HG03159 (cell line): Measurements from ENCODE around the gene TLCD3B.

Experiments
- ATAC-seq: cut with Tn5 transposase; IDR thresholded peaks from one replicate; pipeline ENCODE4 v1.9.1; 2021; ENCODE audit warnings: mild to moderate bottlenecking, moderate library complexity; ENCODE audit not compliant: unreplicated experiment

The TLCD3B gene

GRCh38 chr16:30030841-30031413 lies at the start of gene TLCD3B:
TSS of gene TLCD3B (minus strand) at chr16:30031271. CDS start at chr16:30030527, 744 bp downstream.
- ATAC-seq, result no peak

DNA sequence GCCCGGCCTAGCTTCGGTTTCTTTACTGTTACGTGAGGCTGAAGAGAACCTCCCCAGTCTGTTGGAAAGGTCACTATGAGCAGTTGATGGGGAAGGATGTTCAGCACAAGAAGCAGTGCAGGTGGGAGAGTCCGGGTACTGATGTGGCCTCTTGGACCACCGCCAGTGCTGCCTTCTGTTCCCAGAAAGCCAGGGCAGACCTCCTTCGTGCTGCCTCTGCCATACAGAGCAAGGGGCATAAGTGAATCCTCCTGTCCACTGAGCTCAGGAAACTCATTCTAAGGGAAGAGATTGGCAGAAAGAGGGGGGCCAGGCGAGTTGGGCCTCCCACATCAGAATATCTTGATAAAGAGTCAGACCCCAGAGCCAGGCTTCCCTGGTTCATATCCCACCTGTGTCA lies 48.4 kb upstream of the TLCD3B start:
- no peak for ATAC-seq

DNA sequence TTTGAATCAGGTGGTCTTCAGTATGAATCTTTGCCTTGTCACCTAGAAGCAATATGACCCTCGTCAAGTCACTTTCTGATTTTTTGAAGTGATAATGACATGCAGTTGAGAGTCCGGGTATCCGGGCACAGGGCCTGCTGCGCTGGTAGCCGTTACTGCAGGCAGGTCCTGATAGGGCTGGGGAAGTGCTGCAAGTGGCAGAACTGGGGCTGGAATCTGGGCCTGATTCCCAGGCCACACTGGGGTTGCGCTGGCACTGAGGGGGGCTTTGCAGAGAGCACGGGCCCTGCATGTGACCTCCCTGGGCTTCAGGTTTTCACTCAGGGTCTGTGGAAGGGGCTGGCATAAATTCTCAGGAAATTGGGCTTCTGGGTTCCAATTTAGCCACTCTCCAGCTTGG lies 47.7 kb upstream of the TLCD3B start:
- ATAC-seq, result no peak

- no peak for ATAC-seq
These were observed 46.6 kb upstream of the TLCD3B start for GRCh38 chr16:30077656-30078055.

DNA sequence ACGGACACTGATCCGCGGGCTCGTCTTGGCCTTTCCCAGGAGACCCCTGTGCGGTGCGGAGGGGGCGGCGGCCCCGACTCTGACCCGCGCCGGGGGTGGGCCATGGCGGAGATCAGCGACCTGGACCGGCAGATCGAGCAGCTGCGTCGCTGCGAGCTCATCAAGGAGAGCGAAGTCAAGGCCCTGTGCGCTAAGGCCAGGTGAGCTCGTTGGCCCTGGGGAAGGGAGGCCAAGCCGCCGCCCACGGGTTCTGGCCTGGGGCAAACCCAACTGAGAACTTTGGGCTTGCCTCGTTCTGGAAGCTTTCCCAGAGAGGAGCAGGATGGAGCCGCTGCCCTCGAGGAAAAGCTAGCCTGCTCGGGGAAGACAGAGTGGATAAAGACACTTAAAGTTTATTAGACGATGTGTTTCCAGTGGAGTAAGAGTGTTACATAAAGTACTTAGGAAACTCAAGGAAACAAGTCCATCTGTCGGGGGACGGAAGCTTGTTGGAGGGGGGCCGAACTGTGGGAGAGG lies 45.3 kb upstream of the TLCD3B start:
- ATAC-seq, result peak; percentile 32

- ATAC-seq, result peak; percentile 66
These were observed 44.6 kb upstream of the TLCD3B start, which contains the start of gene PPP4C for GRCh38 chr16:30075503-30076275. TSS of gene PPP4C (plus strand) at chr16:30075994. CDS start at chr16:30076378, 384 bp downstream.

- ATAC-seq, result no peak
These were observed 39.4 kb upstream of the TLCD3B start for GRCh38 chr16:30070490-30070889.

GRCh38 chr16:30069611-30070462 lies 38.8 kb upstream of the TLCD3B start:
- ATAC-seq, result no peak

GRCh38 chr16:30068750-30069610 lies 37.9 kb upstream of the TLCD3B start:
- no peak for ATAC-seq

GRCh38 chr16:30068333-30068732 lies 37.3 kb upstream of the TLCD3B start:
- no peak for ATAC-seq

DNA sequence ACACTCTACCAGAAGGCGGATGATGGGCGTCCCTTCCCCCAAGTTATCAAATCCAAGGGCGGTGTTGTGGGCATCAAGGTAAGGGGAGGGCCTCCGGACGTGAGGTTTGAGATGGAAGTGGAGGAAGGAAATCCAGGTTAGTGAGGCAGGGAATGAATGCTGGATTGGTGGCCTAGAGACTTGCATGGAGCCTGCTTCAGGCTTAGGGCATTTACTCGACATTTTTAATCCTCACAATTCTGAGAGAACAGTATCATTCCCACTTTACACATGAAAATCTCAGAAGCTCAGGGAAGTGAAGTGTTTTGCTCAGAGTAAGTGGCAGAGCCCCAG lies 36.5 kb upstream of the TLCD3B start:
- ATAC-seq, result no peak

- no peak for ATAC-seq
These were observed 35.9 kb upstream of the TLCD3B start for GRCh38 chr16:30066761-30067583.

DNA sequence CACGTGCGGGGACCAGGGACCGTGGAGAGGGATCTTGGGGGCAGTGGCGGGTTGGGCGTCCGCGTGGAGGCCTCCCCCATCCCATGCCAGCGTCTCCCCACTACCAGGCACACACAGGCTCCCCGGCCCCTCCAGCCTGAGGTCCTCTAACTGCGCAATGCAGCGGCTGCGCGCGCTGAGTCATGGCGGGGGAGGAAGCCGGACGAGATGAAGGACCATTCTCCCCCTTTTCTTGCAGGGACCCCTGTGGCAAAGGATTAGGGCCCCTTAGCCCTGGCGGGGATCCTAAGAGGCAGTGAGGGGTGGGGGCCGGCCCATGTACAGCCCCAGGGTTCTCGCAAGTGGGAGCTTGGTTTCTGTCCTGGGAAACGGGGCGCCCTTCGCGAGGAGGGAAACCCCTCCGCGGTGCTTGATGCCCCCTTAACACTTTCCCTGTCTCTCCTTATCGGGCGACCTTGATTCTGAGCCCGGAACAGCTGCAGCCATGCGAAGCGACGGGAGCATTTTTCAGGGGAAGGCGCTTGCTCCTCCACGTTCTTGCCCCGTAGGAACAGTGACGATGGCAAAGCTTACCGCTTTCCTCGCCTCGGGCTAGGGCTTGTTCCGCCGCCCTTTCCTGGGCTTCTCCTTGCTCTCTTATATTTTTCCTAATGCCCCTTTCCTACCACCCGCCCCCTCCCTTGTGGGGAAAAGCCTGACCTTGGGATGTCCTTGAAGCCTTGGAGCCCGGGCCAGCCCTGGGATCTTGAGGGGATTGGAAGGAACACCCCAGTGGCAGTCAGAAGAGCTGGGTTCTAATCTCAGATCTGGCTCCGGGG lies 35.1 kb upstream of the TLCD3B start:
- ATAC-seq, result no peak

GRCh38 chr16:30065102-30065942 lies 34.3 kb upstream of the TLCD3B start, which contains the start of gene ALDOA:
TSS of gene ALDOA (plus strand) at chr16:30065760. CDS start at chr16:30066898, 1,138 bp downstream.
- peak; percentile 72 for ATAC-seq

DNA sequence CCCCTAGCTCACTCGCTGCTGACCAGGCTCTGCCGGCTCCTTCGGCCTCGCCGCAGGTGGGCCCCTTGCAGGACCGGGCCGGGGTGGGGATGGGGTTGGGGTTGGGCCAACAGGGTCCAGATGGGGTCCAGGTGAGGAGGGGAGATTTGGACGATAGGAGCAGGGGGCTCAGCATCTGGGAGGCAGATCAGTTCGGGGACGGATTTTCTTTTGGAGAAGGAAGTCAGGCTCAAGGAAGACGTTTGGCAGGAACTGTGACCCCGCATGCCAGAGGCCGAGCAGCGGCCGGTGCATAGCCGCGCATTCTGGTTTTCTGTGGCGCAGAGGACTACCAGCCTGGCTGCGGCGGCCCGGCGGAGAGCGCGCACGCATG lies 33.6 kb upstream of the TLCD3B start:
- no peak for ATAC-seq

- no peak for ATAC-seq
These were observed 33.0 kb upstream of the TLCD3B start for GRCh38 chr16:30063893-30064728.

DNA sequence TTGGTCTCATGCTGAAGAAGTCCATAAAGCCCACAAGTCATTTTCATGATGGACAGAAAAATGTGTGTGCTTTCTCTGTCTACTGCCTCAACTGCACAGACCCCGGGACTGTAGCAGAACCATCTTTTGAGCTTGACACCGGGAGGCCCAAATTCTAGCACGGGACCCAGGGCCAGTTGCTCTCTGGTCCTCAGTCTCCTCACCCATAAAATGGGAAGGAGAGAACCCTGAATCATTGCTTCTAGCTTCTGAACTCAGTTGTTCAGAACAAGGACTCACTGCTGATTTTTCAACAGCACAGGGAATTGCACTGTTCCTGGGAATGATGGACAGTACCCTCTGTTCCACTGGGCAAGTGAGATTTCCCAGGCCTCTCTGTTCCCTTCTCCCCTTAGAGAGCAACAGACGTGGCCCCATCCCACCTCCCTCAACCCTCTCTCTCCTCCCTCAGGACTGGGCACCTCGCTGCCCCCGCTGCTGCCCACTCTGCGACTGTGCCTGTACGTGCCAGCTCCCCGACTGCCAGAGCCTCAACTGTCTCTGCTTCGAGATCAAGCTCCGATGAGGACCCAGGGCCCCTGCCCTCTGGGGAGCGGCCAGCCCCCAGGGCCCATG lies 32.3 kb upstream of the TLCD3B start:
- ATAC-seq, result no peak
